ENCODE measurements around the gene SPRR4. TPM values are rescaled to one million over a fixed set of nuclear protein-coding genes. Genes with fewer than 3 reads are reported as not detected.

SPRR4 gene
- total RNA-seq, 1 experiment from 2014 or later: not detected

GRCh38 chr1:152946248-152946647 is 24.2 kb upstream of the SPRR4 start:
- intact Hi-C loops (cut with micrococcal nuclease; ENCODE audit: unreplicated experiment): no loop called here
- no peak for DNase-seq
- H3K4me1 Mint-ChIP-seq (ENCODE audit: low read depth, unreplicated experiment): no peaks in the 10 kb centered on the region
- CTCF ChIA-PET: no interaction called here
- H3K27me3 Mint-ChIP-seq (ENCODE audit: insufficient read depth, unreplicated experiment): peaks cover 15% of the 10 kb centered on the region
- Histone ChIP-seq H3K9me3 (no peaks in the 10 kb centered on the region), H3K27me3 (replicated peaks; ENCODE audit: control insufficient read depth, insufficient read depth, low read length) (no peaks in the 10 kb centered on the region), H3K4me1 (no peaks in the 10 kb centered on the region), H3K36me3 (ENCODE audit: control insufficient read depth, insufficient read depth, low read length) (no peaks in the 10 kb centered on the region), H3K4me3 (ENCODE audit: low read depth, low read length) (no peak overlapping the region)
- no TSS peak for BruUV-seq (replicated peaks)
- H3K4me3 Mint-ChIP-seq (ENCODE audit: unreplicated experiment): no peak overlapping the region
- no peaks in the 10 kb centered on the region for H3K9me3 Mint-ChIP-seq (ENCODE audit: unreplicated experiment)
- POLR2A ChIA-PET: no interaction called here
- H3K36me3 Mint-ChIP-seq (ENCODE audit: insufficient read depth, unreplicated experiment): no peaks in the 10 kb centered on the region
- TF ChIP-seq CTCF (IDR thresholded peaks at IDR 0.05; ENCODE audit: insufficient read depth in 1 of 2, low read depth in 1 of 2, low read length in 1 of 2, severe bottlenecking in 1 of 2, unreplicated experiment in 1 of 2): no peak
- H3K27ac Mint-ChIP-seq (ENCODE audit: unreplicated experiment): no peak overlapping the region

- H3K36me3 ChIP-seq (ENCODE audit: control insufficient read depth, insufficient read depth, low read length): no peaks in the 10 kb centered on the region
- Mint-ChIP-seq H3K4me1 (ENCODE audit: low read depth, unreplicated experiment) (no peaks in the 10 kb centered on the region), H3K27me3 (ENCODE audit: insufficient read depth, unreplicated experiment) (peaks cover 18% of the 10 kb centered on the region), H3K36me3 (ENCODE audit: insufficient read depth, unreplicated experiment) (no peaks in the 10 kb centered on the region), H3K27ac (ENCODE audit: unreplicated experiment) (no peak within 1 kb of the TSS), H3K4me3 (ENCODE audit: unreplicated experiment) (no peak within 1 kb of the TSS), H3K9me3 (ENCODE audit: unreplicated experiment) (no peaks in the 10 kb centered on the region)
- intact Hi-C loops (cut with micrococcal nuclease; ENCODE audit: unreplicated experiment): no loop called here
- no peak for DNase-seq
- no peaks in the 10 kb centered on the region for H3K27me3 ChIP-seq (replicated peaks; ENCODE audit: control insufficient read depth, insufficient read depth, low read length)
- ChIA-PET CTCF (no interaction called here), POLR2A (no interaction called here)
- no peak for TF ChIP-seq CTCF (IDR thresholded peaks at IDR 0.05; ENCODE audit: insufficient read depth in 1 of 2, low read depth in 1 of 2, low read length in 1 of 2, severe bottlenecking in 1 of 2, unreplicated experiment in 1 of 2)
- no peaks in the 10 kb centered on the region for H3K4me1 ChIP-seq
- BruUV-seq (replicated peaks): no TSS peak
- no peaks in the 10 kb centered on the region for H3K9me3 ChIP-seq
- no peak within 1 kb of the TSS for H3K4me3 ChIP-seq (ENCODE audit: low read depth, low read length)
These were observed 23.7 kb upstream of the SPRR4 start, which contains the start of gene SPRR5 for GRCh38 chr1:152946651-152947256. SPRR5 (plus strand) TSS chr1:152947206; CDS start chr1:152948555, 1,349 bp downstream.

- H3K4me3 ChIP-seq (ENCODE audit: low read depth, low read length): no peak overlapping the region
- no peak for TF ChIP-seq CTCF (IDR thresholded peaks at IDR 0.05; ENCODE audit: insufficient read depth in 1 of 2, low read depth in 1 of 2, low read length in 1 of 2, severe bottlenecking in 1 of 2, unreplicated experiment in 1 of 2)
- H3K9me3 Mint-ChIP-seq (ENCODE audit: unreplicated experiment): no peaks in the 10 kb centered on the region
- H3K4me3 Mint-ChIP-seq (ENCODE audit: unreplicated experiment): no peak overlapping the region
- H3K36me3 Mint-ChIP-seq (ENCODE audit: insufficient read depth, unreplicated experiment): no peaks in the 10 kb centered on the region
- no peak for DNase-seq
- H3K27me3 Mint-ChIP-seq (ENCODE audit: insufficient read depth, unreplicated experiment): peaks cover 25% of the 10 kb centered on the region
- ChIA-PET POLR2A (no interaction called here), CTCF (no interaction called here)
- no peaks in the 10 kb centered on the region for H3K36me3 ChIP-seq (ENCODE audit: control insufficient read depth, insufficient read depth, low read length)
- H3K9me3 ChIP-seq: no peaks in the 10 kb centered on the region
- no peaks in the 10 kb centered on the region for H3K4me1 Mint-ChIP-seq (ENCODE audit: low read depth, unreplicated experiment)
- no peaks in the 10 kb centered on the region for H3K4me1 ChIP-seq
- intact Hi-C loops (cut with micrococcal nuclease; ENCODE audit: unreplicated experiment): no loop called here
- H3K27me3 ChIP-seq (replicated peaks; ENCODE audit: control insufficient read depth, insufficient read depth, low read length): no peaks in the 10 kb centered on the region
- BruUV-seq (replicated peaks): no TSS peak
- H3K27ac Mint-ChIP-seq (ENCODE audit: unreplicated experiment): no peak overlapping the region
These were observed 18.7 kb upstream of the SPRR4 start for GRCh38 chr1:152951711-152952110.

All from Caco-2 (cell line).